HG02938 (cell line): Measurements from ENCODE around the gene PCDHGC3.

Experiments
- ATAC-seq: cut with Tn5 transposase; IDR thresholded peaks from one replicate; pipeline ENCODE4 v1.9.1; 2021; ENCODE audit warnings: mild to moderate bottlenecking, moderate library complexity; ENCODE audit not compliant: unreplicated experiment

Gene PCDHGC3

DNA sequence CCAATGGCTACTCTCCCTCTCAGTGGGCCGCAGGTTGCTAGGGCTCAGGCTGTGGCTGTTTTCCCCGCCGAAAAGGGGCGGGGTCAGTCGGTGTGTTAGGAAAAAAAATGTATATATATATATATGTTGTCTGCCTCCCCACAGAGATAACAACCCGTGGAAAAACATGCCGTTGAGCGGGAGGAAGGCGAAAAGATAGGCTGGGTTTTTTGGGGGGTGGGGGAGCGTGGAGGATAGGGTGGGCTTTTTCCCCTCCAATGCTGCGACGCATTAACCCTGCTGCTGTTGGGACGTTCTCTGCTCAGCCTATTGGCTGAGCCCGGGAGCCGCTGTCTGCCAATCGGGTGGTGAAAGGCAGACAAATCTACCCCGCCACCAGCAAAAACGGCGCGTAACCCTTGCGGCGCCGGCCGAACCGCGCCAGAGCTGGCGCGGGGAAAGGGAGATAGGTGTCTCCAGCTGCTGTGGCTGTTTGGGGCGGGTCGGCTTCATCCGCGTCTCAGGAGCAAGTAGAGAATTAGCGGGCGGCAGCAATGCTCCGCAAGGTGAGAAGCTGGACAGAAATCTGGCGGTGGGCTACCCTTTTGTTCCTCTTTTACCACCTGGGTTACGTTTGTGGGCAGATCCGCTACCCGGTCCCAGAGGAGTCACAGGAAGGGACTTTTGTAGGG lies 9.0 kb downstream of the PCDHGC3 start, which contains the start of gene PCDHGC4:
Gene PCDHGC4, plus strand, starts transcription at position 390 of the 671 bp plus-strand sequence. Its CDS starts 144 bp downstream, at position 534.
- no peak for ATAC-seq

DNA sequence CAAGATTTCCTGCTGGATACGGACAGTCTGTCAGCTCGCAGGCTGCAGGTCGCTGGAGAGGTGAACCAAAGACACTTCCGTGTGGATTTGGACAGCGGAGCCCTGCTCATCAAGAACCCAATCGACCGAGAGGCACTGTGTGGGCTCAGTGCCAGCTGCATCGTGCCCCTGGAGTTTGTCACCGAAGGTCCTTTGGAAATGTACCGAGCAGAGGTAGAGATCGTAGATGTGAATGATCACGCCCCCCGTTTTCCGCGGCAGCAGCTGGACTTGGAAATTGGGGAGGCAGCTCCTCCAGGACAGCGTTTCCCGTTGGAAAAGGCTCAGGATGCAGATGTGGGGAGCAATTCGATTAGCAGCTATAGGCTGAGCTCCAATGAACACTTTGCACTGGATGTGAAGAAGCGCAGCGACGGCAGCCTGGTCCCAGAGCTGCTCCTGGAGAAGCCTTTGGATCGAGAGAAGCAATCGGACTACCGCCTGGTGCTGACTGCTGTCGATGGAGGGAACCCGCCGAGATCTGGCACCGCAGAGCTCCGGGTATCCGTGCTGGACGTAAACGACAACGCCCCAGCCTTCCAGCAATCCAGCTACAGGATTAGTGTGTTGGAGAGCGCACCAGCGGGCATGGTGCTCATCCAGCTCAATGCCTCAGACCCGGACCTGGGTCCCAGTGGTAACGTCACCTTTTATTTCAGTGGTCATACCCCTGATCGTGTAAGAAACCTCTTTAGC lies 9.7 kb downstream of the PCDHGC3 start:
- no peak for ATAC-seq

DNA sequence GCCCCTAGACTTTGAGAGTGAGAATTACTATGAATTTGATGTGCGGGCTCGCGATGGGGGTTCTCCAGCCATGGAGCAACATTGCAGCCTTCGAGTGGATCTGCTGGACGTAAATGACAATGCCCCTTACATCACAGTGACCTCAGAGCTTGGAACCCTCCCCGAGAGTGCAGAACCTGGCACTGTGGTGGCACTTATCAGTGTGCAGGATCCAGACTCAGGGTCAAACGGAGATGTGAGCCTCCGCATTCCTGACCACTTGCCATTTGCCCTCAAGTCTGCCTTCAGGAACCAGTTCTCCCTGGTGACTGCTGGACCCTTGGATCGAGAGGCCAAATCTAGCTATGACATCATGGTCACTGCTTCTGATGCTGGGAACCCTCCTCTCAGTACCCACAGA lies 10.3 kb downstream of the PCDHGC3 start:
- no peak for ATAC-seq

DNA sequence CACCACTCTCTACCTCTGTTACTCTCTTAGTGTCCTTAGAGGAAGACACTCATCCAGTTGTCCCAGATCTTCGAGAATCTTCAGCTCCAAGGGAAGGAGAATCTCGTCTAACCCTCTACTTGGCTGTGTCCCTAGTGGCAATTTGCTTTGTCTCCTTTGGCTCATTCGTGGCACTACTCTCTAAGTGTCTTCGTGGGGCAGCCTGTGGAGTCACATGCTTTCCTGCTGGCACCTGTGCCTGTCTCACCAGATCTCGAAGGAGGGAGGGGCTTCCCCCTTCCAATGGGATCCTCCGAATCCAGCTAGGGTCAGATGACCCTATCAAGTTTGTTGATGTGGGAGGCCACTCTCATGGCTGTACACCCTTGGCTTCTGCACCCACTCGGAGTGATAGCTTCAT lies 11.4 kb downstream of the PCDHGC3 start:
- ATAC-seq, result no peak

DNA sequence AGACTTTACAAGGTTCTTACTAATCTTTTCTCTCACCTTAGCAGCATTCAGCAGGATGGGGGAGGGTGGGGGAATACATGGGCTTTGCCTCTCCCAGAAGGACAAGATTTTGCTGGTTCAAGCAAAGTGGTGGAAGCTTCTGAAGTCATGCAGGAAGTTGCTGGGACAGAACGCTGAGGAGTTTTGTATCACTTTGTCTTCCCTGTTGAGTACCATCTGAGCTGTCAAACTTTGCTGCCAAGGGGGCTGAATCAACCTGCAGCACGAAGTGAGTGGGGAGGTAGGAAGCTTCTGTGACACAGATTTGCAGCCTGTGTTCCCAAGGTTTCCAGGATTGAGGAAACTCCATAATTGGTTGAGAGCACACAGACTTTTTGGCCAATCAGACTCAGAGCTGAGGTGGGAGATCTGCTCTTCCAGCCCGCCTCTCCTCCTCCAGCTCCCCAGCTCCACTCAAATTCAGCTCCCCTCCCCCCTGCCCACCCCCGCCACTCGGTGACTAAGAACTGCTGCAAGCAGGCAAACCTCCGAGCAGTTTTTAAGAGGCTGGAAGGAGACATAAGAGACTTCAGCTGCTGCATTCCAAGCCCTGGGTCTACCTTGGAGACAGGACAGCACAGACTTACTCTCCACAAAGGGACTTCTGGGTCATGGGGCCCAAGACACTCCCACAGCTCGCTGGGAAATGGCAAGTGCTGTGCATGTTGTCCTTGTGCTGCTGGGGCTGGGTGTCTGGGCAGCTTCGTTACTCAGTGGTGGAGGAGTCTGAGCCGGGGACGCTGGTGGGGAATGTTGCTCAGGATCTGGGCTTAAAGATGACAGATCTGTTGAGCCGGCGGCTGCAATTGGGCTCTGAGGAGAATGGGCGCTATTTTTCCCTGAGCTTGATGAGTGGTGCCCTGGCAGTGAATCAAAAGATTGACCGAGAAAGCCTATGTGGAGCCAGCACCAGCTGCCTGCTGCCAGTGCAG lies 13.1 kb downstream of the PCDHGC3 start, which contains the start of gene PCDHGC5:
Gene PCDHGC5, plus strand, starts transcription at position 491 of the 971 bp plus-strand sequence. Its CDS starts 160 bp downstream, at position 651.
- ATAC-seq, result no peak

DNA sequence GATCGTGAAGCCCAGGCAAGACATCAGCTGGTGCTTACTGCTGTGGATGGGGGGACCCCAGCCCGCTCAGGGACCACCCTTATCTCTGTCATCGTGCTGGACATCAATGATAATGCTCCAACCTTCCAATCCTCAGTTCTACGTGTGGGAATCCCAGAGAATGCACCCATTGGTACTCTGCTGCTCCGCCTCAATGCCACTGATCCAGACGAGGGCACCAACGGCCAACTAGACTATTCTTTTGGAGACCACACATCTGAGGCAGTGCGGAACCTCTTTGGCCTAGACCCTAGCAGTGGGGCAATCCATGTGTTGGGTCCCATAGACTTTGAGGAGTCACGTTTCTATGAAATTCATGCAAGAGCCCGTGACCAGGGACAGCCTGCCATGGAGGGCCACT lies 14.1 kb downstream of the PCDHGC3 start:
- ATAC-seq, result no peak

DNA sequence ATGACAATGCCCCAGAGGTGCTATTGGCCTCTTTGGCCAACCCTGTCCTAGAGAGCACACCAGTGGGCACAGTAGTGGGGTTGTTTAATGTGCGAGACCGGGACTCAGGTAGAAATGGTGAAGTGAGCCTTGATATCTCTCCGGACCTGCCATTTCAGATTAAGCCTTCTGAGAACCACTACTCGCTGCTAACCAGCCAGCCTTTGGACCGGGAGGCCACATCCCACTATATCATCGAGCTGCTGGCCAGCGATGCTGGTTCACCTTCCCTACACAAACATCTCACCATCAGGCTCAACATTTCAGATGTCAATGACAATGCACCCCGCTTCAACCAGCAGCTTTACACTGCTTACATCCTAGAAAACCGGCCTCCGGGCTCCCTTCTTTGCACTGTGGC lies 14.5 kb downstream of the PCDHGC3 start:
- ATAC-seq, result no peak

DNA sequence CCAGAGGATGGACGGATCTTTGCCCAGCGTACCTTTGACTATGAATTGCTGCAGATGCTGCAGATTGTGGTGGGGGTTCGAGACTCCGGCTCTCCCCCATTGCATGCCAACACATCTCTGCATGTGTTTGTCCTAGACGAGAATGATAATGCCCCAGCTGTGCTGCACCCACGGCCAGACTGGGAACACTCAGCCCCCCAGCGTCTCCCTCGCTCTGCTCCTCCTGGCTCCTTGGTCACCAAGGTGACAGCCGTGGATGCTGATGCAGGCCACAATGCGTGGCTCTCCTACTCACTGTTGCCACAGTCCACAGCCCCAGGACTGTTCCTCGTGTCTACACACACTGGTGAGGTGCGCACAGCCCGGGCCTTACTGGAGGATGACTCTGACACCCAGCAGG lies 15.0 kb downstream of the PCDHGC3 start:
- ATAC-seq, result no peak

DNA sequence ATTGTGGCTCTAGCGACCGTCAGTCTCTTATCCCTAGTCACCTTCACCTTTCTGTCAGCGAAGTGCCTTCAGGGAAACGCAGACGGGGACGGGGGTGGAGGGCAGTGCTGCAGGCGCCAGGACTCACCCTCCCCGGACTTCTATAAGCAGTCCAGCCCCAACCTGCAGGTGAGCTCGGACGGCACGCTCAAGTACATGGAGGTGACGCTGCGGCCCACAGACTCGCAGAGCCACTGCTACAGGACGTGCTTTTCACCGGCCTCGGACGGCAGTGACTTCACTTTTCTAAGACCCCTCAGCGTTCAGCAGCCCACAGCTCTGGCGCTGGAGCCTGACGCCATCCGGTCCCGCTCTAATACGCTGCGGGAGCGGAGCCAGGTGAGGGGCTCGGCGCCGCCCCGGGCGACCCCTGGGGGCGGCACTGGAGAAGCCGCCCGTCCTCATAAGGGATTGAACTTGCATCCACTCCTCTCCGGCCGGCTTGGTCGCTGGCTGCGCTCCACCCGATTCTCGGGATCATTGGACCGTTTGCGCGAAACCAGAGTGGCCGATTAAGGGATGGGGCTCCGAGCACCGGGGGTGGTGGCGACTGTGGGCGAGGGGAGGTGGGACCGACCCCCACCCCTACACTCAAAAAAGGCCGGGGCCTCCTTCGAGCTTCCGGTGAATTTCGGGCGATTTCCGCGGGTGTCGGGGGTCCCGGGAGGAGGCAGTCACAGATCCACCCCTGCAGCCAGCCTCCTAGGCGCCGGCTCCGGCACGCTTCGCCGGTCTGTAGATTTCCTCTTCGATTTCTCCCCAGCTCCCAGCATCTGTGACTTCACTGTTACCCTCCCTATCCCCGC lies 15.8 kb downstream of the PCDHGC3 start:
- peak; percentile 6 for ATAC-seq

DNA sequence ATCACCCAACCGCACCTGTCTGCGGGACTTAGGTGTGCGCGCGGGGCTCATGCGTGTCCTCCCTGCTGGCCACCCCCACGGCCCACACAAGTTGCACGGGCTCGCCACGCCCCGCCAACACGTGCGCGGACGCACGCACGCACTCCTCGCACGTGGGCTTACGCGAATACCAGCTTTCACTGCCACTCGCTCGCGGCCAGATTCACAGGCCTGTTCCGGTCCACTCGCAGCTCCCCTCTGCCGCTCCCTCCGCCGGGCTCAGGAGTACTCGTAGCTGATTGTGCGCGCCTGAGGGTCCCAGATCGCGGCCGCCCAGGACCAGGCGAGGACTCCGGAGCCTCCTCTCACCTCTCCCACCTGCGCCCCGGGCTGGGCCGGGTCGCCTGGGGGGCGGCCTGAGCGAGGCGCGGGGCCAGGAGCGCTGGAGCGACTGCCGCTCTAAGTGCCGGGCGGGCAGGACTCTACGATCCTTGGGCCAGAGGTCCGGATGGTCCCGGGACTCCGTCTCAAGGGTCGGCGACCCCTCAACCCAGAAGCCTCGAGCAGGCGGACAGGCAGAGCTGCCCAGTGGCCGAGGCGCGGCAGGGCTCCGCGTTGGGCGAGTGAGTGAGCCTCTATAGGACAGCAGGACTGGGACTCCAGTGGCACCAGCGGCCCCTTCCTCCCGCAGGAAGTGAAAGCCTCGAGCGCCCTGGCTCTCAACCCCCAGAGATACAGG lies 16.6 kb downstream of the PCDHGC3 start:
- ATAC-seq, result peak; percentile 67

DNA sequence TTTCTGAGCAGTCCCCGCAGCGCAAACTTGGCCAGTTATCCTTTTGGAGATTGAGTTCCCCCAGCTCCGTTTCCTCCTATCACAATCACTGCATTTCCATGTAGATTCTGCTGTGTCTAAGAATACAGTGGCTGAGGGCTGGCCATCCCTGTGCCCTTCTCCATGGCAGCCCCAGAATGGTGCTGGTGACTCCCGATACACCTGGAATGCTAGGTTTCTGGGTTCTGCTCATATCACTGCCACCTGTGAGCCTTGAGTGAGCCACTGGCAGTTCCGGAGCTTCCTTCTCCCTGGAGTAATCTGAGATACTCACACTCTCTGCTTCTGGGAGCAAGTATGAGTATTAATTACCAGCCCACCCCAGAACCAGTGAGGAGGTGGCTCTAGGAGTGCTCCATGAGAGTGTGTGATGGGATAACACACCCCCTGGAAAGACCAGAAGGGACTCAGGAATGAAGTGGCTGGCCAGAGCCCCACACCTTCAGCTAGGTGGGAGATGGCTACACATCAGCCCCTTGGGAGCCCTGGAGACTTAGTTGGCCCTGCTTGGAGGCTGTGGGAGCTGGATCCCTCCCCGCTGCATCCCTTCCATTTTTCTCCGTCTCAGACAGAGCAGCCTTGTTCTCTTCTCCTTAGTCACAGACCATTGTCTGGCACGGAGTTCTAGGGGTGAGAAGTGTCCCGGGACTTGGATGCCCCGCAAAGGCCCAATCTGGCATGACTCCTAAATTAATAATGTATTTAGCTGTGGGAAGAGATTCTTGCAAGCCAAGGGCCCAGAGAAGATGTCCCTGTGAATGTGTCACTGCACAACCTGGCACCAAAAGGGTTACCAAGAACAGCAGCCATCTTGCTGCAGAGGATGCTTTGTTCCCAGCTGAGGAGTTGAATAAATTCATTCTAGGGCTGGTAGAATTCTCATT lies 18.0 kb downstream of the PCDHGC3 start:
- no peak for ATAC-seq

DNA sequence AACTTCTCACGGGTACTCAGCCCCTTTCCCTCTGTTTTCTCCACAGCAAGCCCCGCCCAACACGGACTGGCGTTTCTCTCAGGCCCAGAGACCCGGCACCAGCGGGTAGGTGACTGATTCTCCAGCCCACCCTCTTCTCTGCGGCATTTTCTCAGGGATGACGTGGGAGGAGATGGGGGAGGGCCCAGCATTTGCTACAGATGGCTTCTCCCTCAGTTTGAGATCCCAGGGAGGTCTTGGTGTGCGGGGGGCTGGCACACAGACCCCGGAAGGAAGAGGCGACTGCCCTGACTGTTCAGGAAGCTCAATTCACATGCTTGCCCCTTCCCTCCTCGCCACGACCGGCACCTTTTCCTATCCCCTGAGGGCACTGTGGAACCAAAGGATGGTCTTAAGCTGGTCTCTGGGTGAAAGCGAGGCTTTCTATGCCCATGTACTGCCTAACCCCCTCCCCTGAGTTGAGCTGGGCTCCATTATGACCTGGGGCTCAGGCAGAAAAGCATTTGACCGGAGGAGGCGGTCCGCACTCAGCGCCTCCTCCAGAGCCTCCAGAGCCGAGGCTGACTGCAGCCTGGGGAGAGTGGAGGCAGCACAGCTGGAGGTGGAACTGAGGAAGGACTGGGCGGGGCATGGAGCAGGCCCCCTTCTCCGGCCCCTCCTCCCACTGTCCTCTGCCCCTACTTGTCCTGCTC lies 19.1 kb downstream of the PCDHGC3 start:
- ATAC-seq, result no peak

DNA sequence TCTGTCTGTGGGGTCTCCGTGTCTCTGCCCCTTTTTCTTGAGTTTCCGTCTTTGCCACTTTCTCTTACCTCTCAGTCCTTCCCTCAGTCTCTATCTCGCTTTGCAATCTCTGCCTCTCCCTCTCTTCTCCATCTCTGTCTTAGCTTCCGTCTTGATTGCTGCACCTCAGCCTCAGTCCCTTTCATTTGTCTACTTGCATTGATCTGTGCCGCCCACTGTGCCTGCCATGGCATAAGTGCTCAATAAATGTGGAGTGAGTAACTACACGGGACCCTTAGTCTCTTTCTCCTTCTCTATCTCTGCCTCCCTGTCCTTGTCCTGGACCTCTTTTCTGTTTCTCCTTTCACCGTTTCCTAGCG lies 19.7 kb downstream of the PCDHGC3 start:
- no peak for ATAC-seq

DNA sequence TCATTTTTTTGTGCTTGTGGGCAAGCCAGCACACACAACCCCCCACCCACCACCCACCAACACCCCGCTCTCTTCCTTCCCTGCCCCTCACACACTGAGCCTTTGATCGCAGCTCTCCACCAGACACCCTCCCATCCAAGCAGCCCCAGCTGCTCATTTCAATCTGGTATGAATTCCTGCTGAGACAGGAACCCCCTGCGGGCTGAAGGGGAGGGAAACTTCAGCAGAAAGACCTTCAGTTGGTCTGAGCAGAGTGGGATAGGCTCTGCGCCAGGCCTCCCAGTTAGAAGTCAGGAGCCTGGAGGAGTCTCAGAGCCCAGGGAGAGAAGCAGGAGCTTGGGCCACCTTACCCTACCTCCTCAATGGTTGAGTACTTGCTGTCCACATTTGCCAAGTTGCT lies 20.3 kb downstream of the PCDHGC3 start:
- no peak for ATAC-seq

DNA sequence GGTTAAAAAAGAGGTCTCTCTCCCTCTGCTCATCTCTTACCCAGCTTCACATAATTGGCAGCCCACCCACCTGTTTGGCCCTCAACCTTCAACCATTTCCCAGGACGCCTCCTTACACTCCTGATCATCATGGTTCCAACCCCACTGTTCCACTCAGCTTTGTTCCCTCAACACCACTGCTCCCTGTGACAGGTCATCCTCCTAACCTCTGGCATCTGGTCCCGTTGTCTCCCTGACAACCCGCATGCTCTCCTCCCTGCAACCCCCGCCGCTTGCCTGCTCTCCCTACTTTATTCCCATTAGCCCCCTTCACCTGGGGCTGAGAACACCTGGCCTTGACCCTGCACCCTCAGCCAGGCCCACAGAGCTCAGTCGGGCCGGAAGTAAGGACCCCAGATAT lies 26.0 kb downstream of the PCDHGC3 start:
- ATAC-seq, result no peak

DNA sequence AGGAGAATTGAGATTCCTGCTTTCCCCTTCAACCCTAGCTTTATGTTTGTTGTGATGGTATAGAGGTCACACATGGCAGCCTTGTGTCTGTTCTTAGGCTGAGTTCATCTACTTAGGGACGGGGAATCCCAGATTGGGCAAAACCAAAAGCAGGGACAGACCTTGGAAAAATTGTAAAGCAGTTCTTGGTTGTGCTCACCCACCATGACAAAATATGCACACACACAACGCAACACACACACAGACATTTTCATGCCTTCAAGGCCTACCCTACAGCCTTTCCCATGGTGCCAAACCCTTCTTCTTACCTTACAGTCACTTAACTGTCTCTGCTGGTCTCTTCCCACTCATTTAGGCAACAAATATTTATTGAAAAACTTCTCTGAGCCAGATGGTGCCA lies 27.9 kb downstream of the PCDHGC3 start:
- no peak for ATAC-seq

DNA sequence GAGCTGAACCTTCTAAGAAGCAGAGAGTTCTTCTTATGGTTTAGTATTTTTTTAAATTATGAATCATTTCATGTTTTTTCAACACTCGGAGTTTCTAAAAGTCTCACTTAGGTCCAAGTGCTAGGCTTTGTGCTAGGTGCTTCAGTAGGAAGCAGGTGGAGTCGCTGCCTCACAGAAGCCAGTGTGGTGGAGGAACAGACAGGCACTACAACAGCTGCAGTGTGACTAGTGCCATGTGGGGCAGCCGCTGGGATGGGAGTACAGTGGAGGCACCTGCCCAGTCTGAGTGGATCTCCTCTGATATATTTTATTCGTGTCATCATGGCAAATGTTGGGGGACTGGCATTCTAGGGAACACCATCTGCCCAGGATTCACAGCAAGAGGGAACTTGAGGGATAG lies 28.4 kb downstream of the PCDHGC3 start:
- no peak for ATAC-seq
